ENCODE results near the gene GARIN5A.

Gene GARIN5A

GRCh38 chr19:50486823-50487515 lies 10.3 kb upstream of the GARIN5A start:
- H3K4me3 ChIP-seq (ENCODE audit: low read depth, low read length) = no peak overlapping the region
- peak; percentile 17; the same call in 1 of the 2 replicates for TF ChIP-seq CTCF (IDR thresholded peaks at IDR 0.05; ENCODE audit: low read depth, low read length)

- H3K4me3 ChIP-seq (ENCODE audit: low read depth, low read length) = no peak overlapping the region
- TF ChIP-seq CTCF (IDR thresholded peaks at IDR 0.05; ENCODE audit: low read depth, low read length) = no peak
Observed at GRCh38 chr19:50485284-50485955, 8.8 kb upstream of the GARIN5A start.

- no peak for TF ChIP-seq CTCF (IDR thresholded peaks at IDR 0.05; ENCODE audit: low read depth, low read length)
- no peak overlapping the region for H3K4me3 ChIP-seq (ENCODE audit: low read depth, low read length)
Observed at GRCh38 chr19:50482916-50483315, 6.3 kb upstream of the GARIN5A start.

GRCh38 chr19:50482271-50482855 lies 5.7 kb upstream of the GARIN5A start:
- no peak for TF ChIP-seq CTCF (IDR thresholded peaks at IDR 0.05; ENCODE audit: low read depth, low read length)
- no peak overlapping the region for H3K4me3 ChIP-seq (ENCODE audit: low read depth, low read length)

- TF ChIP-seq CTCF (IDR thresholded peaks at IDR 0.05; ENCODE audit: low read depth, low read length) = no peak
- no peak overlapping the region for H3K4me3 ChIP-seq (ENCODE audit: low read depth, low read length)
Observed at GRCh38 chr19:50481351-50482149, 4.9 kb upstream of the GARIN5A start.

- H3K4me3 ChIP-seq (ENCODE audit: low read depth, low read length) = no peak overlapping the region
- TF ChIP-seq CTCF (IDR thresholded peaks at IDR 0.05; ENCODE audit: low read depth, low read length) = no peak
Observed at GRCh38 chr19:50480281-50481111, 3.8 kb upstream of the GARIN5A start.

All from WI38 (cell line).